Suprapubic skin (tissue), 4 donors: ENCODE results near the gene PRKCE.

ENCODE experiments used
- EP300 ChIP-seq: sonication (generic); formaldehyde crosslinking; IDR thresholded peaks from one replicate; pipeline ENCODE4 v1.6.1; 2017; ENCODE audit warnings: antibody characterized with exemption
- POLR2A ChIP-seq, 2 donors: fragments of 450-650 bp; IDR thresholded peaks; one replicate each; pipeline ENCODE4 v1.6.1; 2017; ENCODE audit warnings: antibody characterized with exemption in 2 of 2, mild to moderate bottlenecking in 2 of 2, moderate library complexity in 2 of 2
- POLR2AphosphoS5 ChIP-seq, 3 donors: sonication (generic); formaldehyde crosslinking; IDR thresholded peaks; one replicate each; pipeline ENCODE4 v1.6.1; 2017; ENCODE audit warnings: antibody characterized with exemption in 3 of 3
- TF ChIP-seq, protein P1 (sequence below), 2 donors: fragments of 200-600 bp in 1 of 2; fragments of 450-650 bp in 1 of 2; sonication (generic) in 1 of 2; IDR thresholded peaks; one replicate each; pipeline ENCODE4 v1.5.1; 2016 to 2019; ENCODE audit warnings: antibody characterized with exemption in 2 of 2, mild to moderate bottlenecking in 1 of 2, moderate library complexity in 1 of 2

DNA sequence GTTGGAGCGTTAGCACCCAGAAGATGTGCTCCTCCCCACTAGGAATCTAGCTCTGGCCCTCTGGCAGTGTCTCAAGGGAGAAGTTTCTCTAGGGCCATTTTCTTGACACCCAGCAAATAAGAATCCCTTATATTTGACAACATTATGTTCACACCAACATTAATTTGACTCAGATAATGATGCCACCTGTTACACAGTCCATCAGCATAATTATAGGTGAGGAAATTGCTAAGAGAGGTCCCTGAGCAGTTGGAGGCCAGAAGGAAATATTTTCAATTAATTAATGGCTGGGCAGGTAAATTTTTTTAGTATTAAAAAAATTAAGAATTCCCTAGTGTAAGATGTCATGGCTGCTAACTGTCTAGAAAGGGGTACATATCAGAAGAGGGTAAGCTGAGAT, 36.5 kb downstream of the PRKCE start:
- TF ChIP-seq, protein P1, sequence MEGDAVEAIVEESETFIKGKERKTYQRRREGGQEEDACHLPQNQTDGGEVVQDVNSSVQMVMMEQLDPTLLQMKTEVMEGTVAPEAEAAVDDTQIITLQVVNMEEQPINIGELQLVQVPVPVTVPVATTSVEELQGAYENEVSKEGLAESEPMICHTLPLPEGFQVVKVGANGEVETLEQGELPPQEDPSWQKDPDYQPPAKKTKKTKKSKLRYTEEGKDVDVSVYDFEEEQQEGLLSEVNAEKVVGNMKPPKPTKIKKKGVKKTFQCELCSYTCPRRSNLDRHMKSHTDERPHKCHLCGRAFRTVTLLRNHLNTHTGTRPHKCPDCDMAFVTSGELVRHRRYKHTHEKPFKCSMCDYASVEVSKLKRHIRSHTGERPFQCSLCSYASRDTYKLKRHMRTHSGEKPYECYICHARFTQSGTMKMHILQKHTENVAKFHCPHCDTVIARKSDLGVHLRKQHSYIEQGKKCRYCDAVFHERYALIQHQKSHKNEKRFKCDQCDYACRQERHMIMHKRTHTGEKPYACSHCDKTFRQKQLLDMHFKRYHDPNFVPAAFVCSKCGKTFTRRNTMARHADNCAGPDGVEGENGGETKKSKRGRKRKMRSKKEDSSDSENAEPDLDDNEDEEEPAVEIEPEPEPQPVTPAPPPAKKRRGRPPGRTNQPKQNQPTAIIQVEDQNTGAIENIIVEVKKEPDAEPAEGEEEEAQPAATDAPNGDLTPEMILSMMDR (IDR thresholded peaks at IDR 0.05) = no peak
- TF ChIP-seq POLR2A (IDR thresholded peaks at IDR 0.05) (no peak), POLR2AphosphoS5 (IDR thresholded peaks at IDR 0.05) (no peak), EP300 (no peak)
